HepG2 (cell line): ENCODE data around the gene SLC4A5. TPM values are rescaled to one million over a fixed set of nuclear protein-coding genes. Genes with fewer than 3 reads are reported as not detected.
A peak's percentile ranks its signal among the peaks of the same experiment; 100 is the strongest.

ENCODE experiments used
- ARHGAP35 ChIP-seq: sonication (generic); formaldehyde crosslinking; IDR thresholded peaks from 2 replicates; pipeline ENCODE4 v1.9.0; 2022; ENCODE audit warnings: mild to moderate bottlenecking, inconsistent platforms, moderate library complexity, missing genetic modification reagents, borderline replicate concordance
- HNRNPLL ChIP-seq: fragments of 200-400 bp; formaldehyde crosslinking; IDR thresholded peaks from 2 replicates; pipeline ENCODE4 v1.6.1; 2017; ENCODE audit warnings: mild to moderate bottlenecking, low read depth, low read length; ENCODE audit not compliant: poor library complexity, severe bottlenecking
- KDM2A ChIP-seq: sonication (generic); formaldehyde crosslinking; IDR thresholded peaks from 2 replicates; pipeline ENCODE4 v1.4.0; 2020; ENCODE audit warnings: low read depth, missing genetic modification reagents, borderline replicate concordance
- MBD4 ChIP-seq: IDR thresholded peaks from 2 replicates; pipeline ENCODE4 v1.6.1; 2012; ENCODE audit warnings: low read length, inconsistent platforms, borderline replicate concordance
- MTA3 ChIP-seq: sonication (generic); formaldehyde crosslinking; IDR thresholded peaks from 2 replicates; pipeline ENCODE4 v1.4.0; 2020; ENCODE audit warnings: missing genetic modification reagents
- MXD4 ChIP-seq: IDR thresholded peaks from 2 replicates; pipeline ENCODE4 v1.6.1; 2016; ENCODE audit warnings: mild to moderate bottlenecking, missing biosample characterization, missing genetic modification reagents
- RNF2 ChIP-seq: fragments of 450-650 bp; conservative IDR thresholded peaks from 2 replicates; pipeline ENCODE4 v1.6.1; 2016; ENCODE audit warnings: low read depth
- SIN3B ChIP-seq: fragments of 150-350 bp; IDR thresholded peaks from 2 replicates; pipeline ENCODE4 v1.6.1; 2014; ENCODE audit warnings: low read length
- SP4 ChIP-seq: sonication (generic); formaldehyde crosslinking; IDR thresholded peaks from 2 replicates; pipeline ENCODE4 v1.8.1; 2023; ENCODE audit warnings: mild to moderate bottlenecking, missing genetic modification reagents
- STAT5B ChIP-seq: sonication (generic); formaldehyde crosslinking; IDR thresholded peaks from 2 replicates; pipeline ENCODE4 v1.4.0; 2020; ENCODE audit warnings: missing genetic modification reagents
- TEAD2 ChIP-seq: sonication (generic); formaldehyde crosslinking; IDR thresholded peaks from 2 replicates; pipeline ENCODE4 v1.9.0; 2021; ENCODE audit warnings: missing genetic modification reagents
- YEATS4 ChIP-seq: sonication (generic); formaldehyde crosslinking; IDR thresholded peaks from 2 replicates; pipeline ENCODE4 v1.4.0; 2020; ENCODE audit warnings: missing genetic modification reagents, borderline replicate concordance
- ZBTB1 ChIP-seq: sonication (generic); formaldehyde crosslinking; IDR thresholded peaks from 2 replicates; pipeline ENCODE4 v1.4.0; 2020; ENCODE audit warnings: missing genetic modification reagents, borderline replicate concordance
- ZFY ChIP-seq: sonication (generic); formaldehyde crosslinking; IDR thresholded peaks from 2 replicates; pipeline ENCODE4 v1.4.0; 2020; ENCODE audit warnings: missing genetic modification reagents
- ZNF354B ChIP-seq: sonication (generic); formaldehyde crosslinking; IDR thresholded peaks from 2 replicates; pipeline ENCODE4 v1.8.0; 2022; ENCODE audit warnings: mild to moderate bottlenecking, missing genetic modification reagents
- ZNF383 ChIP-seq: sonication (generic); formaldehyde crosslinking; IDR thresholded peaks from 2 replicates; pipeline ENCODE4 v1.4.0; 2020; ENCODE audit warnings: missing genetic modification reagents, mild to moderate bottlenecking, borderline replicate concordance
- ZNF570 ChIP-seq: sonication (generic); formaldehyde crosslinking; IDR thresholded peaks from 2 replicates; pipeline ENCODE4 v1.4.0; 2020; ENCODE audit warnings: mild to moderate bottlenecking, missing genetic modification reagents, borderline replicate concordance
- ZNF782 ChIP-seq: sonication (generic); formaldehyde crosslinking; IDR thresholded peaks from 2 replicates; pipeline ENCODE4 v1.4.0; 2020; ENCODE audit warnings: missing genetic modification reagents, mild to moderate bottlenecking, borderline replicate concordance
- polyA plus RNA-seq, 8 experiments: library from polyadenylated mRNA; depleted of rRNA in 3 of 8; stranded (reverse) in 7 of 8; unstranded in 1 of 8; fragments of >200 nt; fragmentation: Illumina TruSeq in 4 of 8; extraction: Trizol in 4 of 8; gene quantifications; 2 replicates each; pipeline versions ENCODE4 v1.2.1 to v1.2.3, GENCODE V29; 2011 to 2016; ENCODE audit warnings: low read depth in 4 of 8, missing spikeins in 1 of 8, mixed read lengths in 1 of 8; ENCODE audit not compliant: insufficient read depth in 1 of 8
- total RNA-seq, 5 experiments: library from RNA; depleted of rRNA; stranded (reverse); fragments of >200 nt; fragmentation: Illumina TruSeq; extraction: Trizol; gene quantifications; 2 replicates each; pipeline ENCODE4 v1.2.3, GENCODE V29; 2016; ENCODE audit warnings: low read depth in 1 of 5
- TF ChIP-seq, protein P1 (sequence below): fragments of 450-650 bp; IDR thresholded peaks from 2 replicates; pipeline ENCODE4 v1.6.1; 2016
- TF ChIP-seq, protein P2 (sequence below): IDR thresholded peaks from 2 replicates; pipeline ENCODE4 v1.6.1; 2016; ENCODE audit warnings: missing compliant biosample characterization, missing genetic modification reagents, borderline replicate concordance
- TF ChIP-seq, protein P3 (sequence below): sonication (generic); formaldehyde crosslinking; IDR thresholded peaks from 2 replicates; pipeline ENCODE4 v1.8.0; 2022; ENCODE audit warnings: mild to moderate bottlenecking, missing genetic modification reagents, moderate library complexity
- TF ChIP-seq, protein P4 (sequence below): sonication (generic); formaldehyde crosslinking; IDR thresholded peaks from 2 replicates; pipeline ENCODE4 v1.5.1; 2020; ENCODE audit warnings: mild to moderate bottlenecking, moderate library complexity, missing genetic modification reagents
- TF ChIP-seq, protein P5 (sequence below), 2 experiments: sonication (generic) in 1 of 2; formaldehyde crosslinking in 1 of 2; IDR thresholded peaks; 2 replicates each; pipeline versions ENCODE4 v1.4.0 to v1.6.1; 2018 to 2020; ENCODE audit warnings: missing genetic modification reagents in 2 of 2, borderline replicate concordance in 1 of 2, low read depth in 1 of 2, mild to moderate bottlenecking in 1 of 2, missing biosample characterization in 1 of 2

SLC4A5 gene
- total and polyA plus RNA-seq, 2 of the 13 experiments (the other 11 are each of a cell fraction or from before 2014, with no cell fraction given): 0.50 TPM; not detected in 1

DNA sequence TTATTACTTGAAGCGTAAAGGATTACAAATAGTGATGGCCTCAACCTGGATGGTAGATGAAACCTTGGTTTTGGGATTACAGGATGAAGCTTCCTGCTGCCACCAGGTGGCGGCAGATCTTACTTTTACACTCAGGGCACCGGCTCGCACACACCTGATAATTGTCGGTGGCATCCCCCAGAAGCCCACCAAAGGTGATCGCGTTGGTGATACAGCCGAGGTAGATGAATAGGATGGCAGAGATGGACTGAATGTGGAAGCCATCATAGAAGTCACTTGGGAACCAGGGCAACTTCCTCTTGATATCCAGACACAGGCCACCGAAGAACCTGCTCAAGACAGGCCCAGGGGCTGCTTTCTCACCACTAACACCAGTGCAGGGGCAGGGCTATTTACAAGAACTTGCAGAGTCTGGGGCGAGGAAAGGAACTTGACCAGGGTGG is 93.0 kb downstream of the SLC4A5 start (continued):
- no peak for TF ChIP-seq ZNF383 (CRISPR knock-in tag)
- no peak for TF ChIP-seq SIN3B
- 0 out of 2 replicates have a peak, but pooled peaks have one; percentile 4 for TF ChIP-seq ZFY (CRISPR knock-in tag)
- no peak for TF ChIP-seq HNRNPLL
- no peak for TF ChIP-seq RNF2
- TF ChIP-seq KDM2A (CRISPR knock-in tag): peak; percentile 27; the same call in 1 of the 2 replicates
- TF ChIP-seq ZNF782 (CRISPR knock-in tag): no peak
- no peak for TF ChIP-seq ZNF354B (CRISPR knock-in tag)
- TF ChIP-seq, protein P1, sequence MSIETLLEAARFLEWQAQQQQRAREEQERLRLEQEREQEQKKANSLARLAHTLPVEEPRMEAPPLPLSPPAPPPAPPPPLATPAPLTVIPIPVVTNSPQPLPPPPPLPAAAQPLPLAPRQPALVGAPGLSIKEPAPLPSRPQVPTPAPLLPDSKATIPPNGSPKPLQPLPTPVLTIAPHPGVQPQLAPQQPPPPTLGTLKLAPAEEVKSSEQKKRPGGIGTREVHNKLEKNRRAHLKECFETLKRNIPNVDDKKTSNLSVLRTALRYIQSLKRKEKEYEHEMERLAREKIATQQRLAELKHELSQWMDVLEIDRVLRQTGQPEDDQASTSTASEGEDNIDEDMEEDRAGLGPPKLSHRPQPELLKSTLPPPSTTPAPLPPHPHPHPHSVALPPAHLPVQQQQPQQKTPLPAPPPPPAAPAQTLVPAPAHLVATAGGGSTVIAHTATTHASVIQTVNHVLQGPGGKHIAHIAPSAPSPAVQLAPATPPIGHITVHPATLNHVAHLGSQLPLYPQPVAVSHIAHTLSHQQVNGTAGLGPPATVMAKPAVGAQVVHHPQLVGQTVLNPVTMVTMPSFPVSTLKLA: no peak
- no peak for TF ChIP-seq MBD4
- TF ChIP-seq, protein P2, sequence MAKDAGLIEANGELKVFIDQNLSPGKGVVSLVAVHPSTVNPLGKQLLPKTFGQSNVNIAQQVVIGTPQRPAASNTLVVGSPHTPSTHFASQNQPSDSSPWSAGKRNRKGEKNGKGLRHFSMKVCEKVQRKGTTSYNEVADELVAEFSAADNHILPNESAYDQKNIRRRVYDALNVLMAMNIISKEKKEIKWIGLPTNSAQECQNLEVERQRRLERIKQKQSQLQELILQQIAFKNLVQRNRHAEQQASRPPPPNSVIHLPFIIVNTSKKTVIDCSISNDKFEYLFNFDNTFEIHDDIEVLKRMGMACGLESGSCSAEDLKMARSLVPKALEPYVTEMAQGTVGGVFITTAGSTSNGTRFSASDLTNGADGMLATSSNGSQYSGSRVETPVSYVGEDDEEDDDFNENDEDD (CRISPR knock-in tag): no peak
- TF ChIP-seq ZNF570 (CRISPR knock-in tag): no peak
- no peak for TF ChIP-seq STAT5B (CRISPR knock-in tag)
- TF ChIP-seq, protein P3, sequence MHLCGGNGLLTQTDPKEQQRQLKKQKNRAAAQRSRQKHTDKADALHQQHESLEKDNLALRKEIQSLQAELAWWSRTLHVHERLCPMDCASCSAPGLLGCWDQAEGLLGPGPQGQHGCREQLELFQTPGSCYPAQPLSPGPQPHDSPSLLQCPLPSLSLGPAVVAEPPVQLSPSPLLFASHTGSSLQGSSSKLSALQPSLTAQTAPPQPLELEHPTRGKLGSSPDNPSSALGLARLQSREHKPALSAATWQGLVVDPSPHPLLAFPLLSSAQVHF: no peak
- TF ChIP-seq, protein P4, sequence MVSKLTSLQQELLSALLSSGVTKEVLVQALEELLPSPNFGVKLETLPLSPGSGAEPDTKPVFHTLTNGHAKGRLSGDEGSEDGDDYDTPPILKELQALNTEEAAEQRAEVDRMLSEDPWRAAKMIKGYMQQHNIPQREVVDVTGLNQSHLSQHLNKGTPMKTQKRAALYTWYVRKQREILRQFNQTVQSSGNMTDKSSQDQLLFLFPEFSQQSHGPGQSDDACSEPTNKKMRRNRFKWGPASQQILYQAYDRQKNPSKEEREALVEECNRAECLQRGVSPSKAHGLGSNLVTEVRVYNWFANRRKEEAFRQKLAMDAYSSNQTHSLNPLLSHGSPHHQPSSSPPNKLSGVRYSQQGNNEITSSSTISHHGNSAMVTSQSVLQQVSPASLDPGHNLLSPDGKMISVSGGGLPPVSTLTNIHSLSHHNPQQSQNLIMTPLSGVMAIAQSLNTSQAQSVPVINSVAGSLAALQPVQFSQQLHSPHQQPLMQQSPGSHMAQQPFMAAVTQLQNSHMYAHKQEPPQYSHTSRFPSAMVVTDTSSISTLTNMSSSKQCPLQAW: no peak
- TF ChIP-seq SP4: no peak
- no peak for TF ChIP-seq TEAD2 (CRISPR knock-in tag)
- TF ChIP-seq, protein P5, sequence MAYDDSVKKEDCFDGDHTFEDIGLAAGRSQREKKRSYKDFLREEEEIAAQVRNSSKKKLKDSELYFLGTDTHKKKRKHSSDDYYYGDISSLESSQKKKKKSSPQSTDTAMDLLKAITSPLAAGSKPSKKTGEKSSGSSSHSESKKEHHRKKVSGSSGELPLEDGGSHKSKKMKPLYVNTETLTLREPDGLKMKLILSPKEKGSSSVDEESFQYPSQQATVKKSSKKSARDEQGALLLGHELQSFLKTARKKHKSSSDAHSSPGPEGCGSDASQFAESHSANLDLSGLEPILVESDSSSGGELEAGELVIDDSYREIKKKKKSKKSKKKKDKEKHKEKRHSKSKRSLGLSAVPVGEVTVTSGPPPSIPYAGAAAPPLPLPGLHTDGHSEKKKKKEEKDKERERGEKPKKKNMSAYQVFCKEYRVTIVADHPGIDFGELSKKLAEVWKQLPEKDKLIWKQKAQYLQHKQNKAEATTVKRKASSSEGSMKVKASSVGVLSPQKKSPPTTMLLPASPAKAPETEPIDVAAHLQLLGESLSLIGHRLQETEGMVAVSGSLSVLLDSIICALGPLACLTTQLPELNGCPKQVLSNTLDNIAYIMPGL (CRISPR knock-in tag; IDR thresholded peaks at IDR 0.05; ENCODE audit: borderline replicate concordance in 1 of 2, low read depth in 1 of 2): 0 out of 4 replicates have a peak, but pooled peaks of 1 of the 2 experiments have one; percentile 35
- no peak for TF ChIP-seq YEATS4
- TF ChIP-seq MTA3 (CRISPR knock-in tag): no peak
- TF ChIP-seq ARHGAP35: no peak
- TF ChIP-seq ZBTB1 (CRISPR knock-in tag): no peak
- TF ChIP-seq MXD4 (CRISPR knock-in tag): no peak
